ENCODE results near the gene THBS4.

Gene THBS4

DNA sequence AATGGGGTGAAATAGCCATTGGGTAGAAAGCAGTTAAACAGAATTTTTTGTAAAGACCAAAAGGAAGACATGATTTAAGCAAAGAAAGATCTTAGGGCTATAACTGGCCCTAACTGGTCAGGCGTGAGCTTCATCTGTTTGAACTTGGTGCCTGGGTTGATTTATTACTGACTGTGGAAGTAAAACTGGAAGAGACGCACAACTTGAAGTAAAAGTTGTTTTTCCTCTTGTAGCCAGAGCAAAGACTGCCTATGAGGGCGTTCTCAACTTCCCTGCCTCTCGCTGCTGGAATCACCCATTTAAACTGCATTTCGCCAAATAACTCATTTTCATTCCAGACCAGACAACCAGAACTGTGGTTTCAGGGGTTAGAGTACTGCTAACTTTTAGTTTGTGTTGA, 1.5 kb downstream of the THBS4 start:
- ATAC-seq = no peak
- no peak for TF ChIP-seq TCF4 (CRISPR knock-in tag; IDR thresholded peaks at IDR 0.05; ENCODE audit: borderline replicate concordance)
- no peak for TF ChIP-seq OSR1 (CRISPR knock-in tag; IDR thresholded peaks at IDR 0.05)
- TF ChIP-seq PPARA (CRISPR knock-in tag; IDR thresholded peaks at IDR 0.05; ENCODE audit: borderline replicate concordance) = no peak
- TF ChIP-seq ZNF565 (CRISPR knock-in tag; conservative IDR thresholded peaks at IDR 0.05; ENCODE audit: low read depth) = no peak
- no peak for TF ChIP-seq BACH2 (CRISPR knock-in tag; IDR thresholded peaks at IDR 0.05; ENCODE audit: borderline replicate concordance)
- TF ChIP-seq ZNF8 (CRISPR knock-in tag; IDR thresholded peaks at IDR 0.05) = no peak
- no peak for TF ChIP-seq ZFP30 (CRISPR knock-in tag; IDR thresholded peaks at IDR 0.05)
- no peak for TF ChIP-seq ESRRG (CRISPR knock-in tag; IDR thresholded peaks at IDR 0.05)
- no peak for TF ChIP-seq SNAI2 (CRISPR knock-in tag; IDR thresholded peaks at IDR 0.05)

DNA sequence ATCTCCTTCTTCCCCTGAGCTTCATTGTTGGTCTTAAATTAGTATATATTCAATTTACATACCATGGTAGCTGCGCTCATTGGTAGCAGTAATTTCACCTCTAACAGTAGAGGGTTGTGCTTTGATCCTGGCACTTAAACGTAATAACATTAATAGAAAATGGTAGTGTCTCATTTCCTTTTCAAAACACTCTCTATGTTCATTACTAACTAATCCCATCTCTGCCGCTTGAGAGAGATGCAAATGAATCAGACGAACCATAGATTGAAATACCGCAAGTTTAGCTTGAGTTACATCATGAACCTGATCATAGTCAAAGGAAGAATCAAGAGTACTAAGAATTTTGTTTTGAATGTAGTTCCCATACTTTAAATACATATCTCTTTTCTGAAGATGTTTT, 2.2 kb downstream of the THBS4 start:
- no peak for ATAC-seq
- TF ChIP-seq SNAI2 (CRISPR knock-in tag; IDR thresholded peaks at IDR 0.05) (no peak), RARB (CRISPR knock-in tag; IDR thresholded peaks at IDR 0.05) (no peak), TCF4 (CRISPR knock-in tag; IDR thresholded peaks at IDR 0.05; ENCODE audit: borderline replicate concordance) (no peak), ZFP3 (CRISPR knock-in tag; IDR thresholded peaks at IDR 0.05) (no peak), ZC3H10 (CRISPR knock-in tag; IDR thresholded peaks at IDR 0.05) (no peak), ZNF8 (CRISPR knock-in tag; IDR thresholded peaks at IDR 0.05) (no peak), BACH2 (CRISPR knock-in tag; IDR thresholded peaks at IDR 0.05; ENCODE audit: borderline replicate concordance) (no peak), ZFP30 (CRISPR knock-in tag; IDR thresholded peaks at IDR 0.05) (no peak), TOX (CRISPR knock-in tag; IDR thresholded peaks at IDR 0.05; ENCODE audit: borderline replicate concordance) (no peak), ESRRG (CRISPR knock-in tag; IDR thresholded peaks at IDR 0.05) (no peak), ARNTL (CRISPR knock-in tag; IDR thresholded peaks at IDR 0.05; ENCODE audit: borderline replicate concordance, low read depth) (no peak), ZNF70 (CRISPR knock-in tag; IDR thresholded peaks at IDR 0.05) (no peak), OSR1 (CRISPR knock-in tag; IDR thresholded peaks at IDR 0.05) (no peak), PPARA (CRISPR knock-in tag; IDR thresholded peaks at IDR 0.05; ENCODE audit: borderline replicate concordance) (no peak)
- TF ChIP-seq, protein P1, sequence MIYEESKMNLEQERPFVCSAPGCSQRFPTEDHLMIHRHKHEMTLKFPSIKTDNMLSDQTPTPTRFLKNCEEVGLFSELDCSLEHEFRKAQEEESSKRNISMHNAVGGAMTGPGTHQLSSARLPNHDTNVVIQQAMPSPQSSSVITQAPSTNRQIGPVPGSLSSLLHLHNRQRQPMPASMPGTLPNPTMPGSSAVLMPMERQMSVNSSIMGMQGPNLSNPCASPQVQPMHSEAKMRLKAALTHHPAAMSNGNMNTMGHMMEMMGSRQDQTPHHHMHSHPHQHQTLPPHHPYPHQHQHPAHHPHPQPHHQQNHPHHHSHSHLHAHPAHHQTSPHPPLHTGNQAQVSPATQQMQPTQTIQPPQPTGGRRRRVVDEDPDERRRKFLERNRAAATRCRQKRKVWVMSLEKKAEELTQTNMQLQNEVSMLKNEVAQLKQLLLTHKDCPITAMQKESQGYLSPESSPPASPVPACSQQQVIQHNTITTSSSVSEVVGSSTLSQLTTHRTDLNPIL (CRISPR knock-in tag; IDR thresholded peaks at IDR 0.05; ENCODE audit: low read depth) = no peak
- TF ChIP-seq, protein P2, sequence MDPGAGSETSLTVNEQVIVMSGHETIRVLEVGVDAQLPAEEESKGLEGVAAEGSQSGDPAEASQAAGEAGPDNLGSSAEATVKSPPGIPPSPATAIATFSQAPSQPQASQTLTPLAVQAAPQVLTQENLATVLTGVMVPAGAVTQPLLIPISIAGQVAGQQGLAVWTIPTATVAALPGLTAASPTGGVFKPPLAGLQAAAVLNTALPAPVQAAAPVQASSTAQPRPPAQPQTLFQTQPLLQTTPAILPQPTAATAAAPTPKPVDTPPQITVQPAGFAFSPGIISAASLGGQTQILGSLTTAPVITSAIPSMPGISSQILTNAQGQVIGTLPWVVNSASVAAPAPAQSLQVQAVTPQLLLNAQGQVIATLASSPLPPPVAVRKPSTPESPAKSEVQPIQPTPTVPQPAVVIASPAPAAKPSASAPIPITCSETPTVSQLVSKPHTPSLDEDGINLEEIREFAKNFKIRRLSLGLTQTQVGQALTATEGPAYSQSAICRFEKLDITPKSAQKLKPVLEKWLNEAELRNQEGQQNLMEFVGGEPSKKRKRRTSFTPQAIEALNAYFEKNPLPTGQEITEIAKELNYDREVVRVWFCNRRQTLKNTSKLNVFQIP (CRISPR knock-in tag; IDR thresholded peaks at IDR 0.05; ENCODE audit: borderline replicate concordance, low read depth) = no peak
- TF ChIP-seq, protein P3, sequence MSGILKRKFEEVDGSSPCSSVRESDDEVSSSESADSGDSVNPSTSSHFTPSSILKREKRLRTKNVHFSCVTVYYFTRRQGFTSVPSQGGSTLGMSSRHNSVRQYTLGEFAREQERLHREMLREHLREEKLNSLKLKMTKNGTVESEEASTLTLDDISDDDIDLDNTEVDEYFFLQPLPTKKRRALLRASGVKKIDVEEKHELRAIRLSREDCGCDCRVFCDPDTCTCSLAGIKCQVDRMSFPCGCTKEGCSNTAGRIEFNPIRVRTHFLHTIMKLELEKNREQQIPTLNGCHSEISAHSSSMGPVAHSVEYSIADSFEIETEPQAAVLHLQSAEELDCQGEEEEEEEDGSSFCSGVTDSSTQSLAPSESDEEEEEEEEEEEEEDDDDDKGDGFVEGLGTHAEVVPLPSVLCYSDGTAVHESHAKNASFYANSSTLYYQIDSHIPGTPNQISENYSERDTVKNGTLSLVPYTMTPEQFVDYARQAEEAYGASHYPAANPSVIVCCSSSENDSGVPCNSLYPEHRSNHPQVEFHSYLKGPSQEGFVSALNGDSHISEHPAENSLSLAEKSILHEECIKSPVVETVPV (CRISPR knock-in tag; IDR thresholded peaks at IDR 0.05) = no peak
- TF ChIP-seq, protein P4, sequence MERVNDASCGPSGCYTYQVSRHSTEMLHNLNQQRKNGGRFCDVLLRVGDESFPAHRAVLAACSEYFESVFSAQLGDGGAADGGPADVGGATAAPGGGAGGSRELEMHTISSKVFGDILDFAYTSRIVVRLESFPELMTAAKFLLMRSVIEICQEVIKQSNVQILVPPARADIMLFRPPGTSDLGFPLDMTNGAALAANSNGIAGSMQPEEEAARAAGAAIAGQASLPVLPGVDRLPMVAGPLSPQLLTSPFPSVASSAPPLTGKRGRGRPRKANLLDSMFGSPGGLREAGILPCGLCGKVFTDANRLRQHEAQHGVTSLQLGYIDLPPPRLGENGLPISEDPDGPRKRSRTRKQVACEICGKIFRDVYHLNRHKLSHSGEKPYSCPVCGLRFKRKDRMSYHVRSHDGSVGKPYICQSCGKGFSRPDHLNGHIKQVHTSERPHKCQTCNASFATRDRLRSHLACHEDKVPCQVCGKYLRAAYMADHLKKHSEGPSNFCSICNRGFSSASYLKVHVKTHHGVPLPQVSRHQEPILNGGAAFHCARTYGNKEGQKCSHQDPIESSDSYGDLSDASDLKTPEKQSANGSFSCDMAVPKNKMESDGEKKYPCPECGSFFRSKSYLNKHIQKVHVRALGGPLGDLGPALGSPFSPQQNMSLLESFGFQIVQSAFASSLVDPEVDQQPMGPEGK (CRISPR knock-in tag; IDR thresholded peaks at IDR 0.05; ENCODE audit: borderline replicate concordance) = no peak

DNA sequence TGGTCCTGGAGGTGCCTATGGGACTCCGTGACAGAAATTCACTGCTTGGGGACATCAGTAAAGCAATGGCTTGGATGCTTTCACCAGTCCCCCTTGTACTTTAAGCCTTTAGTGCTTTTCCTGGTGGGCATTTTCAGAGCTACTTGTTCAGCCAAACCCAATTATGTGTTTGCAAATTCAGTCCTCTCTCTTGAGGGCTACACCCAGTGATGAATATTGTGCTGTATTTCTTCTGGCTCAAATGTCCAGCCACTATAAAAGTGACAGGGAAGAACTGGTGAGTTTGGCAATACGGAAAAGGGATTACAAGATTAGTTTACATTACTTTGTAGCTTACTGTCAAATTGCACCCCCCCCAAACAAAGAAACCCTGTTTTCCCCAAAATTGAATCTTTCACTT, 4.5 kb downstream of the THBS4 start:
- TF ChIP-seq ZNF70 (CRISPR knock-in tag; IDR thresholded peaks at IDR 0.05) = no peak
- ATAC-seq = no peak

DNA sequence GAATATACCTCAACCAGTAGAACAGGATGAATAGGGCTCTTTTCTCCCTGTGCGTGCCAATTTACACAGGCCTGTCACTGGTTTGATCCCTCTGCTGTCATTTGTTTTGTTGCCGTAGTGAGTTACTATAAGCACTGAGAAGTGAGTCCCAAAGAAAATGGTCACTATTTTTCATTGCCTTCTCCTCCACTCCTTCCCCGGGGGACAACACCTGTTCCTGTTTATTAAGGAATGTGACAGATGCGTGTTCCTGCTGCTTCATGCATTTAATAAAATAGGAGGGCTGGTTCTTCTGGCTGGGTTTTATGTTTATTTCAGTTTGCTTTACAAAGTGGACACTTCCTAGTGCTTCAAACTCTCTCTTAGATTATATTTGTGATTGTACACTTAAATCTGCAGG, 6.4 kb downstream of the THBS4 start:
- no peak for TF ChIP-seq SNAI2 (CRISPR knock-in tag; IDR thresholded peaks at IDR 0.05)
- no peak for ATAC-seq

DNA sequence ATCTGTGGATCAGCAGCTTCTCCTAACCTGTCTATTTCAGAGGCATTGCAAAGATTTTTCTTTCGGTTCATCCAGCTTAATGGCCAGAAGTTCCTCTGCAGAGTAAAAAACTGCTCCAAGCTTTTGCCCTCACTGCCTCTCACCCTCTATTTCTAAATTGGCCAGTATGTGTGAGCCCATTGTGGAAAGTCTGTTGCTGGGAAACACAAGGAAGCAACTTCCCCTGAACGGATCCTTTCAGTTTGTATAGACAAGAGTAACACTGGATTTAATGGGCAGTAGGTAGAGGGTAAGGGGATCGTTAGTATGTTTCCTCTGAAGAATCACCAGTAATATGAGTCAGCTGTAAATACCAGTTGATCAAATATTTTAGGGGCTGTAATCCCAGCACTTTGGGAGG, 7.2 kb downstream of the THBS4 start:
- no peak for TF ChIP-seq TCF4 (CRISPR knock-in tag; IDR thresholded peaks at IDR 0.05; ENCODE audit: borderline replicate concordance)
- no peak for TF ChIP-seq PPARA (CRISPR knock-in tag; IDR thresholded peaks at IDR 0.05; ENCODE audit: borderline replicate concordance)
- no peak for TF ChIP-seq ZFP30 (CRISPR knock-in tag; IDR thresholded peaks at IDR 0.05)
- TF ChIP-seq RARB (CRISPR knock-in tag; IDR thresholded peaks at IDR 0.05) = no peak
- TF ChIP-seq, protein P2 (CRISPR knock-in tag; IDR thresholded peaks at IDR 0.05; ENCODE audit: borderline replicate concordance, low read depth) = no peak

More for the DNA sequence above, 7.2 kb downstream of the THBS4 start:
- no peak for ATAC-seq

Data from SK-N-SH treated with all-trans-retinoic acid at 6 μM for 48 hours (cell line).